SIG-M5 (cell line): ENCODE results near the gene MEMO1.

Experiments
- DNase-seq: peaks from one replicate; lab custom pipeline; 2025; lab: John Stamatoyannopoulos, UW

MEMO1 gene

DNA sequence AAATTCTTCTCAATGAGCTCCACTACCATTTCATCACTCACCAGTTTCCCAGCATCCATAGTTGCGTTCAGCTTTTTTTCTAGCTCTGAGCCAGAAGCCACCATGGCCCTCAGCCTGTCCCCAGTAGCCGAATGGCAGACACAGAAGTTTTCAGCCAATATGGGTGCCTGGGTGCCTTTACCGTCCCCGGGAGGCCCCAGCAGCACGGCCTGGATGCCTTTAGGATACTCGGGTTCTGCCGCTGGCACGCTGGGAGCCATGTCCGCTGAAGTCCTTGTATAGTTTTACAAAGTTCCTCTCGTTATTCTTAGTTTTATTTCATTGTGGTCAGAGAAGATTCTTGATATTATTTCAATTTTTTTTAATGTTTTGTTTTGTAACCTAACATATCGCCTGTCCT, 187.2 kb downstream of the MEMO1 start:
- no peak for DNase-seq

DNA sequence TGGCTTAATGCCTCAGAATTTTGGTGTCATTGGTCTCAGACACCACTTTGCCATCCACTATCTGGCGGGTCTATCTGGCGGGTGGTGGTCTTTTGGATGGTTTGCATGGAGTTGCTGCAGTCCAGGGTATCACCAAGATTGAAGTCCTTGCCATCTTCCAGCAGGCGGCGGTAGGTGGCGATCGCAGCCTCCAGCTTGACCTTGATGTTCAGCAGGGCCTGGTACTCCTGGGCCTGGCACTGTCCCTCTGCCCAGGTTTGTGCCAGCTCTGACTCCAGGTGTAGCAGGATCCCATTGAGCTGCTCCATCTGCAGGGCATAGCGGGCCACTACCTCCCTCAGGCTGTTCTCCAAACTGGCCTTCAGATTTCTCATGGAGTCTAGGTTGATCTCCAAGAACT, 188.2 kb downstream of the MEMO1 start:
- no peak for DNase-seq
